Omental fat pad (tissue), 4 donors: ENCODE results near the gene PKP3. TPM values are rescaled to one million over a fixed set of nuclear protein-coding genes. Genes with fewer than 3 reads are reported as not detected.
"Not testable (repeated sequence)": the region's sequence is repeated elsewhere in the genome, so short reads cannot be mapped to it uniquely, and the experiment has no call there.

Experiments
- ATAC-seq: fragments of 150-250 bp; one replicate; pipeline ENCODE4 v1.9.1; 2016; ENCODE audit warnings: mild to moderate bottlenecking, moderate library complexity; ENCODE audit not compliant: low FRiP score
- DNase-seq: peaks from one replicate; pipeline ENCODE4 v3.0.0-alpha.2; 2019; ENCODE audit warnings: low spot score
- total RNA-seq, 4 donors: library from RNA; depleted of rRNA; stranded (reverse); fragments of >200 nt; gene quantifications; one replicate each; pipeline ENCODE4 v1.1.0, GENCODE V29; 2016
- TF ChIP-seq, protein P1 (sequence below), 3 donors: fragments of 450-650 bp; IDR thresholded peaks; one replicate each; pipeline ENCODE4 v1.5.1; 2016 to 2017; ENCODE audit warnings: antibody characterized with exemption in 3 of 3, mild to moderate bottlenecking in 3 of 3, moderate library complexity in 2 of 3

PKP3 gene
- total RNA-seq, 4 donors from 2014 or later: 0.09 to 0.96 (median 0.95) TPM; not detected in 1

DNA sequence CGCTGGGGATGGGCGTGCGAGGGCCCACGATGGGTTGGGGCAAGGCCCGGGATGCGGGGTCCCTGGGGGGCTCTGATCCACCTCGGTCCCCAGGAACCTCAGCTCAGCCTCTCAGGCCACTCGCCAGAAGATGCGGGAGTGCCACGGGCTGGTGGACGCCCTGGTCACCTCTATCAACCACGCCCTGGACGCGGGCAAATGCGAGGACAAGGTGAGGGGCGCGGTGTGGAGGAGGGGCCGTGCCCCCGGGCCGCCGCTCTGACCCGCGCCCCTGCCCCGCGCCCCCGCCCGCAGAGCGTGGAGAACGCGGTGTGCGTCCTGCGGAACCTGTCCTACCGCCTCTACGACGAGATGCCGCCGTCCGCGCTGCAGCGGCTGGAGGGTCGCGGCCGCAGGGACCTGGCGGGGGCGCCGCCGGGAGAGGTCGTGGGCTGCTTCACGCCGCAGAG, 6.3 kb downstream of the PKP3 start:
- DNase-seq: no peak
- TF ChIP-seq, protein P1, sequence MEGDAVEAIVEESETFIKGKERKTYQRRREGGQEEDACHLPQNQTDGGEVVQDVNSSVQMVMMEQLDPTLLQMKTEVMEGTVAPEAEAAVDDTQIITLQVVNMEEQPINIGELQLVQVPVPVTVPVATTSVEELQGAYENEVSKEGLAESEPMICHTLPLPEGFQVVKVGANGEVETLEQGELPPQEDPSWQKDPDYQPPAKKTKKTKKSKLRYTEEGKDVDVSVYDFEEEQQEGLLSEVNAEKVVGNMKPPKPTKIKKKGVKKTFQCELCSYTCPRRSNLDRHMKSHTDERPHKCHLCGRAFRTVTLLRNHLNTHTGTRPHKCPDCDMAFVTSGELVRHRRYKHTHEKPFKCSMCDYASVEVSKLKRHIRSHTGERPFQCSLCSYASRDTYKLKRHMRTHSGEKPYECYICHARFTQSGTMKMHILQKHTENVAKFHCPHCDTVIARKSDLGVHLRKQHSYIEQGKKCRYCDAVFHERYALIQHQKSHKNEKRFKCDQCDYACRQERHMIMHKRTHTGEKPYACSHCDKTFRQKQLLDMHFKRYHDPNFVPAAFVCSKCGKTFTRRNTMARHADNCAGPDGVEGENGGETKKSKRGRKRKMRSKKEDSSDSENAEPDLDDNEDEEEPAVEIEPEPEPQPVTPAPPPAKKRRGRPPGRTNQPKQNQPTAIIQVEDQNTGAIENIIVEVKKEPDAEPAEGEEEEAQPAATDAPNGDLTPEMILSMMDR (IDR thresholded peaks at IDR 0.05): no peak

DNA sequence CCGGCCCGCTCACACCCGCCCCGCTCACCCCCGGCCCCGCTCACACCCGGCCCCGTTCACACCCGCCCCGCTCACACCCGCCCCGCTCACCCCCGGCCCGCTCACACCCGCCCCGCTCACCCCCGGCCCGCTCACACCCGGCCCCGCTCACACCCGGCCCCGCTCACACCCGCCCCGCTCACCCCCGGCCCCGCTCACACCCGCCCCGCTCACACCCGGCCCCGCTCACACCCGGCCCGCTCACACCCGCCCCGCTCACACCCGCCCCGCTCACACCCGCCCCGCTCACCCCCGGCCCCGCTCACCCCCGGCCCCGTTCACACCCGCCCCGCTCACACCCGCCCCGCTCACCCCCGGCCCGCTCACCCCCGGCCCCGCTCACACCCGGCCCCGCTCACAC, 7.2 kb downstream of the PKP3 start:
- not testable (repeated sequence) for DNase-seq, ATAC-seq

More for the DNA sequence above, 6.3 kb downstream of the PKP3 start:
- ATAC-seq: no peak

DNA sequence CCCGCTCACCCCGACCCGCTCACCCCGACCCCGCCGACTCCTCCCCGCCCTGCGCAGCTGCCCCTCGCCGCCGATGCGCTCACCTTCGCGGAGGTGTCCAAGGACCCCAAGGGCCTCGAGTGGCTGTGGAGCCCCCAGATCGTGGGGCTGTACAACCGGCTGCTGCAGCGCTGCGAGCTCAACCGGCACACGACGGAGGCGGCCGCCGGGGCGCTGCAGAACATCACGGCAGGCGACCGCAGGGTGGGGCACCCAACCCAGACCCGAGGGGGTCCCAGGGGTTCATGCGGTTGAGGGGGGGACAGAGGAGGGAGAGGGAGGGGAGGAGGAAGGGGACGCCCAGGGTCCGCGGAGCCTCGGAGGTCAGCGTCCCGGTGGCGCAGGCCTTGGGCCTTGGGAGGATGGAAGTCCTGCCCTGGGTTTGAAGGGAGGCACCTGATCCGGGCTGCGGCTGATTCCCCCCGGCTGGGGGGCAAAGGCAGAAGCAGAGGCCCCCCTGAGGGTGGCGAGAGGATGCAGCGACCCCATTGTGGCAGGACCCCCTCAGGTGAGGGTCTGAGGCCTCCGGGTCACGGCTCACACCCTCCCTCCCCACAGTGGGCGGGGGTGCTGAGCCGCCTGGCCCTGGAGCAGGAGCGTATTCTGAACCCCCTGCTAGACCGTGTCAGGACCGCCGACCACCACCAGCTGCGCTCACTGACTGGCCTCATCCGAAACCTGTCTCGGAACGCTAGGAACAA, 9.2 kb downstream of the PKP3 start:
- no peak for DNase-seq
- TF ChIP-seq, protein P1 (IDR thresholded peaks at IDR 0.05): no peak
- ATAC-seq: no peak

DNA sequence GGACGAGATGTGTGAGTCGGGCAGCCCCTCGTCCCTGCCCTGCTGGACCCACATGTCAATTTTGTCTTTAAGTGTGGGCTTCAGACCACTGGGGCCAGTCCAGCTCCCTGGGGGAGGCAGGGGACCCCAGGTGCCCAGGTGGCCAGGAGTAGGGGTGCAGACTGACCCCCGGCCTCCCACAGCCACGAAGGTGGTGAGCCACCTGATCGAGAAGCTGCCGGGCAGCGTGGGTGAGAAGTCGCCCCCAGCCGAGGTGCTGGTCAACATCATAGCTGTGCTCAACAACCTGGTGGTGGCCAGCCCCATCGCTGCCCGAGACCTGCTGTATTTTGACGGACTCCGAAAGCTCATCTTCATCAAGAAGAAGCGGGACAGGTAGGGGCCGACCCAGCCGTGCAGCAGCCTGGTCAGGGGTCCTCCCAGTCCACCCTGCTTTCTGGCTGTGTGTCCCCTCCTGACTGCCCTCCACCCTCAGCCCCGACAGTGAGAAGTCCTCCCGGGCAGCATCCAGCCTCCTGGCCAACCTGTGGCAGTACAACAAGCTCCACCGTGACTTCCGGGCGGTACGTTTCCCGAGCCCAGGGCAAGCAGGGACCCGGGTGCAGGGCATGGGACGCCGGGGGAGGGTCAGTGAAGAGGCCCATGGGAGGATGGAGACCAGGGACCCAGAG, 9.9 kb downstream of the PKP3 start:
- TF ChIP-seq, protein P1 (IDR thresholded peaks at IDR 0.05): no peak
- DNase-seq (no peak), ATAC-seq (no peak)

DNA sequence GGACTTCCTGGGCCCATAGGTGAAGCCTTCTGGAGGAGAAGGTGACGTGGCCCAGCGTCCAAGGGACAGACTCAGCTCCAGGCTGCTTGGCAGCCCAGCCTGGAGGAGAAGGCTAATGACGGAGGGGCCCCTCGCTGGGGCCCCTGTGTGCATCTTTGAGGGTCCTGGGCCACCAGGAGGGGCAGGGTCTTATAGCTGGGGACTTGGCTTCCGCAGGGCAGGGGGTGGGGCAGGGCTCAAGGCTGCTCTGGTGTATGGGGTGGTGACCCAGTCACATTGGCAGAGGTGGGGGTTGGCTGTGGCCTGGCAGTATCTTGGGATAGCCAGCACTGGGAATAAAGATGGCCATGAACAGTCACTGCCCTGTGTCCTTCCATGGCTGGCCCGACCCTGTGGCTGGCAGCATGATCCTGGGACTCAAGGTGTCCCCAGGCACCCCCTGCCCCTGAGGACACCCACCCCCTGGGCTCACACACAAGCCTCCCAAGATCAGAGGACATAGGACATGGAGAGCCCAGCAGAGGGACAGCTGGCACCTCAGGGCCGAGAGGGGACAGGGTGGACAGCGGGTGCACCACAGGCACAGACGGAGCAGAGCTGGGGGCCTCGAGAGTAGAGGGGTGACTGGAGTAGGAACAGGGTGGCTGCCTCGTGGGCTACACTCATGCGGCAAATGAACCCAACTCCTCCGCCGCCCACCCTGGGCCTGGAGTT, 10.7 kb downstream of the PKP3 start:
- TF ChIP-seq, protein P1 (IDR thresholded peaks at IDR 0.05): no peak
- DNase-seq (no peak), ATAC-seq (no peak)

DNA sequence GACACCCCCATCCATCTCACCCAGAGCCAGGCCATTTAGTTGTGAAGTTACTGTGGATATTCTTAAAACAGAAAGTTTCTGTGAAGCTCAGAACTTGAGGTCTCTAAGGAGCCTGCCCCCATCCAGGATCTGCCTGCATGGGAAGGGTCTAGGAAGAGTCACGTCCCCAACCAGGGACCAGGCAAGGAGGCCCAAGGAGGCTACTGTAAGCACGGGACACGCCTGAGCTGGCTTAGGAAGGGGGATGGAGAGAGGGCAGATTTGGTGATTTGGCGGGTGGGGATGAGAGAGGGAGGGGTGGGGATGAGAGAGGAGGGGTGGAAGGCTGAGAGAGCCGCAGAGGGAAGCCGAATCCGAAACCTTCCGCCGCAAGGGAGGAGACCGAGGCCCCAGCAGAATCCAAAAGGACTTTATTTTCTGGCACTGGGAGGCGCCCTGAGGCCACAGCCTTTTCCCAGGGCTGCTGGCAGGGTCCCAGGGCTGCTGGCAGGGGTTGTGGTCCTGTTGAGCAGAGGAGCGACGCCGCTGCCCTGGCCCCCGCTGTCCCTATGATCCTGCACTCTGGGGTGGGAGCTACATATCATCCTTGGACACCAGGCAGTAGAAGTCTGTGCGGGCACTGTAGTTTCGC, 11.4 kb downstream of the PKP3 start:
- TF ChIP-seq, protein P1 (IDR thresholded peaks at IDR 0.05): no peak
- DNase-seq (no peak), ATAC-seq (no peak)
